ENCODE measurements around the gene LEO1. TPM values are rescaled to one million over a fixed set of nuclear protein-coding genes. Genes with fewer than 3 reads are reported as not detected.

The LEO1 gene
- total and polyA plus RNA-seq, 10 of the 15 experiments (the other 5 are each of a cell fraction or from before 2014, with no cell fraction given): 13.6 to 50.6 (median 32.4) TPM

DNA sequence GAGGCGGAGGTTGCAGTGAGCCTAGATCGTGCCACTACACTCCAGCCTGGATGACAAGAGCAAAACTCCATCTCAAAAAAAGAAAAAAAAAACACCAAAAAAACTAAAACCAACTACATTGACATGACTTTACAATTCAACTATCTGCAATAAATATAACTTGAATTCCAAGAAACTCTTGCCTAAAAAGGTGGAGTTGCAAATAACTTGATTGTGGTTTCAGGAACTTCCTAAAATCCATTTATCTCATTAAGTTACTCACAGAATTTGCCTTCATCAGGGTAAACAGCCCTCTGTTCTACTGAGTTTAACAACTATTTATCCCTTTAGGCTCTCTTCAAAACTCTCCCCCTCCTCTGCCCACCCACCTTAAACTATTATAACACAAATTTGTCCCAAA, 44.7 kb upstream of the LEO1 start (continued):
- TF ChIP-seq, protein P1, sequence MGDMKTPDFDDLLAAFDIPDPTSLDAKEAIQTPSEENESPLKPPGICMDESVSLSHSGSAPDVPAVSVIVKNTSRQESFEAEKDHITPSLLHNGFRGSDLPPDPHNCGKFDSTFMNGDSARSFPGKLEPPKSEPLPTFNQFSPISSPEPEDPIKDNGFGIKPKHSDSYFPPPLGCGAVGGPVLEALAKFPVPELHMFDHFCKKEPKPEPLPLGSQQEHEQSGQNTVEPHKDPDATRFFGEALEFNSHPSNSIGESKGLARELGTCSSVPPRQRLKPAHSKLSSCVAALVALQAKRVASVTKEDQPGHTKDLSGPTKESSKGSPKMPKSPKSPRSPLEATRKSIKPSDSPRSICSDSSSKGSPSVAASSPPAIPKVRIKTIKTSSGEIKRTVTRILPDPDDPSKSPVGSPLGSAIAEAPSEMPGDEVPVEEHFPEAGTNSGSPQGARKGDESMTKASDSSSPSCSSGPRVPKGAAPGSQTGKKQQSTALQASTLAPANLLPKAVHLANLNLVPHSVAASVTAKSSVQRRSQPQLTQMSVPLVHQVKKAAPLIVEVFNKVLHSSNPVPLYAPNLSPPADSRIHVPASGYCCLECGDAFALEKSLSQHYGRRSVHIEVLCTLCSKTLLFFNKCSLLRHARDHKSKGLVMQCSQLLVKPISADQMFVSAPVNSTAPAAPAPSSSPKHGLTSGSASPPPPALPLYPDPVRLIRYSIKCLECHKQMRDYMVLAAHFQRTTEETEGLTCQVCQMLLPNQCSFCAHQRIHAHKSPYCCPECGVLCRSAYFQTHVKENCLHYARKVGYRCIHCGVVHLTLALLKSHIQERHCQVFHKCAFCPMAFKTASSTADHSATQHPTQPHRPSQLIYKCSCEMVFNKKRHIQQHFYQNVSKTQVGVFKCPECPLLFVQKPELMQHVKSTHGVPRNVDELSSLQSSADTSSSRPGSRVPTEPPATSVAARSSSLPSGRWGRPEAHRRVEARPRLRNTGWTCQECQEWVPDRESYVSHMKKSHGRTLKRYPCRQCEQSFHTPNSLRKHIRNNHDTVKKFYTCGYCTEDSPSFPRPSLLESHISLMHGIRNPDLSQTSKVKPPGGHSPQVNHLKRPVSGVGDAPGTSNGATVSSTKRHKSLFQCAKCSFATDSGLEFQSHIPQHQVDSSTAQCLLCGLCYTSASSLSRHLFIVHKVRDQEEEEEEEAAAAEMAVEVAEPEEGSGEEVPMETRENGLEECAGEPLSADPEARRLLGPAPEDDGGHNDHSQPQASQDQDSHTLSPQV (IDR thresholded peaks at IDR 0.05): no peak

DNA sequence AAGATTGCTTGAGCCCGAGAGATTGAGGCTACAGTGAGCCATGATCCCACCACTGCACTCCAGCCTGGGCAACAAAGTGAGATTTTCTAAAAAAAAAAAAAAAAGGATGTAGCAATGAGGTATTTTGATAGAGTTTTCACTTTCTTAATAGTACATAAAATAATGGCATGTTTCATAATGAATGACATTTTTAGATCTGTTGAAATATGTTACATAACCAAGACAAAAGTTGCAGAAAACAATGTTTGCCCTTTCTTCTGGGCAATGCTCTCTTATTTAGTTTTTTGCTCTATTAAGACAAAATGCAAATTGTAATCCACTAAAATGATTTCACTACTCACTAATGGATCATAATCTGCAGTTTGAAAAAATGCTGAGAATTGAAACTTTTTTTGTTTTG, 43.0 kb upstream of the LEO1 start:
- no peak for ATAC-seq
- WGBS (ENCODE audit: insufficient coverage, insufficient replicate concordance, low lambda C conversion rate, missing lambda C conversion rate): 100% methylated on average over 1 of the region's 1 CpG
- ChIA-PET RAD21 (ENCODE audit: unreplicated experiment) (no interaction called here), POLR2A (interaction anchor here (0.7 to 1.2 kb wide), 3 partner anchors 8 to 85 kb away, joined by 3 to 5 read pairs (median 4); no protein-coding TSS in a partner anchor), CTCF (interaction anchor here (0.7 kb wide), 1 partner anchor 452 kb away, joined by 3 read pairs; no protein-coding TSS in a partner anchor), SMC1A (ENCODE audit: uncharacterized antibody, unreplicated experiment) (interaction anchor here (1.7 kb wide), 1 partner anchor 55 kb away, joined by 5 read pairs; no protein-coding TSS in a partner anchor)
- TF ChIP-seq SP1 (IDR thresholded peaks at IDR 0.05; ENCODE audit: low read depth, low read length): no peak
- TF ChIP-seq, protein P2, sequence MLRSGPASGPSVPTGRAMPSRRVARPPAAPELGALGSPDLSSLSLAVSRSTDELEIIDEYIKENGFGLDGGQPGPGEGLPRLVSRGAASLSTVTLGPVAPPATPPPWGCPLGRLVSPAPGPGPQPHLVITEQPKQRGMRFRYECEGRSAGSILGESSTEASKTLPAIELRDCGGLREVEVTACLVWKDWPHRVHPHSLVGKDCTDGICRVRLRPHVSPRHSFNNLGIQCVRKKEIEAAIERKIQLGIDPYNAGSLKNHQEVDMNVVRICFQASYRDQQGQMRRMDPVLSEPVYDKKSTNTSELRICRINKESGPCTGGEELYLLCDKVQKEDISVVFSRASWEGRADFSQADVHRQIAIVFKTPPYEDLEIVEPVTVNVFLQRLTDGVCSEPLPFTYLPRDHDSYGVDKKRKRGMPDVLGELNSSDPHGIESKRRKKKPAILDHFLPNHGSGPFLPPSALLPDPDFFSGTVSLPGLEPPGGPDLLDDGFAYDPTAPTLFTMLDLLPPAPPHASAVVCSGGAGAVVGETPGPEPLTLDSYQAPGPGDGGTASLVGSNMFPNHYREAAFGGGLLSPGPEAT (IDR thresholded peaks at IDR 0.05; ENCODE audit: low read depth): no peak
- no peak for TF ChIP-seq BRCA1 (IDR thresholded peaks at IDR 0.05; ENCODE audit: low read depth, low read length)
- TF ChIP-seq MYB (IDR thresholded peaks at IDR 0.05; ENCODE audit: borderline replicate concordance, low read depth, low read length): no peak
- no peak for TF ChIP-seq ZNF24 (IDR thresholded peaks at IDR 0.05)
- no peak for TF ChIP-seq NFYB (IDR thresholded peaks at IDR 0.05; ENCODE audit: insufficient read depth, low read depth, low read length)
- TF ChIP-seq CREM (IDR thresholded peaks at IDR 0.05; ENCODE audit: low read depth): no peak
- no peak for TF ChIP-seq KLF5 (IDR thresholded peaks at IDR 0.05; ENCODE audit: partially characterized antibody)
- no peak for TF ChIP-seq ASH2L (IDR thresholded peaks at IDR 0.05; ENCODE audit: borderline replicate concordance, low read depth)
- TF ChIP-seq STAT3 (IDR thresholded peaks at IDR 0.05; ENCODE audit: low read depth, low read length): no peak
- no peak for TF ChIP-seq NBN (IDR thresholded peaks at IDR 0.05)
- TF ChIP-seq NR2C1 (IDR thresholded peaks at IDR 0.05): no peak
- no peak for TF ChIP-seq FOXK2 (IDR thresholded peaks at IDR 0.05)
- TF ChIP-seq NFXL1 (IDR thresholded peaks at IDR 0.05; ENCODE audit: borderline replicate concordance): no peak
- no peak for TF ChIP-seq NR2F1 (conservative IDR thresholded peaks at IDR 0.05)
- TF ChIP-seq, protein P3, sequence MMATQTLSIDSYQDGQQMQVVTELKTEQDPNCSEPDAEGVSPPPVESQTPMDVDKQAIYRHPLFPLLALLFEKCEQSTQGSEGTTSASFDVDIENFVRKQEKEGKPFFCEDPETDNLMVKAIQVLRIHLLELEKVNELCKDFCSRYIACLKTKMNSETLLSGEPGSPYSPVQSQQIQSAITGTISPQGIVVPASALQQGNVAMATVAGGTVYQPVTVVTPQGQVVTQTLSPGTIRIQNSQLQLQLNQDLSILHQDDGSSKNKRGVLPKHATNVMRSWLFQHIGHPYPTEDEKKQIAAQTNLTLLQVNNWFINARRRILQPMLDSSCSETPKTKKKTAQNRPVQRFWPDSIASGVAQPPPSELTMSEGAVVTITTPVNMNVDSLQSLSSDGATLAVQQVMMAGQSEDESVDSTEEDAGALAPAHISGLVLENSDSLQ (IDR thresholded peaks at IDR 0.05): no peak
- H3K36me3 ChIP-seq (ENCODE audit: control insufficient read depth in 2 of 2, insufficient read depth in 2 of 2, low read length in 1 of 2): no peaks in the 10 kb centered on the region
- BruUV-seq (replicated peaks): no TSS peak
- no peak for DNase-seq (ENCODE audit: low read depth, low spot score)
- H3K4me3 ChIP-seq: no peak overlapping the region
- FAIRE-seq: no peak
- no peak overlapping the region for H3K4me2 ChIP-seq (ENCODE audit: control insufficient read depth, insufficient read depth)
- H3K9ac ChIP-seq (ENCODE audit: control insufficient read depth, insufficient read depth, low read length): no peak overlapping the region
- intact Hi-C loops (cut with micrococcal nuclease; ENCODE audit: unreplicated experiment) (no loop called here), in situ Hi-C loops (cut with MboI) (loop anchor here (5.0 kb wide), 1 partner anchor 363 kb away; no protein-coding TSS in a partner anchor)
- H3K27ac ChIP-seq (ENCODE audit: control insufficient read depth, insufficient read depth): no peak overlapping the region
- H3K27me3 ChIP-seq (replicated peaks in 1 of 2; ENCODE audit: control insufficient read depth in 2 of 2, insufficient read depth in 2 of 2, low read length in 1 of 2): no peaks in the 10 kb centered on the region
- no peaks in the 10 kb centered on the region for H4K20me1 ChIP-seq (ENCODE audit: control insufficient read depth, insufficient read depth)
- peaks cover 47% of the 10 kb centered on the region for H3K4me1 ChIP-seq (ENCODE audit: control insufficient read depth, insufficient read depth, low read length)
- no peaks in the 10 kb centered on the region for H3K9me3 ChIP-seq (replicated peaks; ENCODE audit: control insufficient read depth, insufficient read depth, low read length)
- peaks cover 8% of the 10 kb centered on the region for H3K79me2 ChIP-seq (ENCODE audit: control insufficient read depth, insufficient read depth, low read length)
- H2AFZ ChIP-seq (ENCODE audit: control insufficient read depth, low read depth, low read length): no peak overlapping the region
